Peyer's patch (tissue), 4 donors: Measurements from ENCODE around the gene SPRY4. TPM values are rescaled to one million over a fixed set of nuclear protein-coding genes. Genes with fewer than 3 reads are reported as not detected.

Experiments used
- DNase-seq, 3 donors: peaks; one replicate each; pipeline ENCODE4 v3.0.0-alpha.2; 2017 to 2019
- H3K27ac ChIP-seq, 4 donors: fragments of 200-600 bp; sonication (generic); one replicate each; pipeline ENCODE4 v1.5.1; 2016 to 2019
- H3K27me3 ChIP-seq, 2 donors: fragments of 200-600 bp; sonication (generic); one replicate each; pipeline ENCODE4 v1.5.1; 2019
- H3K36me3 ChIP-seq, 3 donors: fragments of 200-600 bp; sonication (generic); one replicate each; pipeline ENCODE4 v1.5.1; 2016 to 2019
- H3K4me1 ChIP-seq, 4 donors: fragments of 200-600 bp; sonication (generic); one replicate each; pipeline ENCODE4 v1.5.1; 2016 to 2019
- H3K4me3 ChIP-seq, 4 donors: fragments of 200-600 bp; sonication (generic); 1 replicate in 3 of 4; 2 replicates in 1 of 4; pipeline ENCODE4 v1.5.1; 2016 to 2019; ENCODE audit warnings: mild to moderate bottlenecking in 1 of 4
- H3K9me3 ChIP-seq, 4 donors: fragments of 200-600 bp; sonication (generic); one replicate each; pipeline ENCODE4 v1.5.1; 2016 to 2019; ENCODE audit warnings: mild to moderate bottlenecking in 1 of 4
- POLR2A ChIP-seq, 2 donors: fragments of 450-650 bp; IDR thresholded peaks; one replicate each; pipeline ENCODE4 v1.5.1; 2017; ENCODE audit warnings: antibody characterized with exemption in 2 of 2, mild to moderate bottlenecking in 2 of 2, moderate library complexity in 2 of 2
- total RNA-seq, 4 donors: library from RNA; depleted of rRNA; stranded (reverse); fragments of >200 nt; gene quantifications; one replicate each; pipeline ENCODE4 v1.1.0, GENCODE V29; 2016
- TF ChIP-seq, protein P1 (sequence below), 6 experiments: fragments of 450-650 bp in 4 of 6; fragments of 200-600 bp in 2 of 6; sonication (generic) in 1 of 6; IDR thresholded peaks; one replicate each; pipeline ENCODE4 v1.5.1; 2017 to 2019; ENCODE audit warnings: antibody characterized with exemption in 6 of 6, mild to moderate bottlenecking in 3 of 6, moderate library complexity in 1 of 6

Gene SPRY4
- total RNA-seq, 4 donors from 2014 or later: 17.5 to 43.3 (median 31.5) TPM

- no peak overlapping the region for H3K27ac ChIP-seq
- no peak for DNase-seq
- no peaks in the 10 kb centered on the region for H3K4me1 ChIP-seq
- no peaks in the 10 kb centered on the region for H3K9me3 ChIP-seq
- no peaks in the 10 kb centered on the region for H3K36me3 ChIP-seq
- no peak for TF ChIP-seq POLR2A (IDR thresholded peaks at IDR 0.05)
- TF ChIP-seq, protein P1, sequence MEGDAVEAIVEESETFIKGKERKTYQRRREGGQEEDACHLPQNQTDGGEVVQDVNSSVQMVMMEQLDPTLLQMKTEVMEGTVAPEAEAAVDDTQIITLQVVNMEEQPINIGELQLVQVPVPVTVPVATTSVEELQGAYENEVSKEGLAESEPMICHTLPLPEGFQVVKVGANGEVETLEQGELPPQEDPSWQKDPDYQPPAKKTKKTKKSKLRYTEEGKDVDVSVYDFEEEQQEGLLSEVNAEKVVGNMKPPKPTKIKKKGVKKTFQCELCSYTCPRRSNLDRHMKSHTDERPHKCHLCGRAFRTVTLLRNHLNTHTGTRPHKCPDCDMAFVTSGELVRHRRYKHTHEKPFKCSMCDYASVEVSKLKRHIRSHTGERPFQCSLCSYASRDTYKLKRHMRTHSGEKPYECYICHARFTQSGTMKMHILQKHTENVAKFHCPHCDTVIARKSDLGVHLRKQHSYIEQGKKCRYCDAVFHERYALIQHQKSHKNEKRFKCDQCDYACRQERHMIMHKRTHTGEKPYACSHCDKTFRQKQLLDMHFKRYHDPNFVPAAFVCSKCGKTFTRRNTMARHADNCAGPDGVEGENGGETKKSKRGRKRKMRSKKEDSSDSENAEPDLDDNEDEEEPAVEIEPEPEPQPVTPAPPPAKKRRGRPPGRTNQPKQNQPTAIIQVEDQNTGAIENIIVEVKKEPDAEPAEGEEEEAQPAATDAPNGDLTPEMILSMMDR (IDR thresholded peaks at IDR 0.05): no peak
- no peaks in the 10 kb centered on the region for H3K27me3 ChIP-seq
- no peak overlapping the region for H3K4me3 ChIP-seq
Measured at GRCh38 chr5:142295960-142296860, 28.6 kb downstream of the SPRY4 start.

DNA sequence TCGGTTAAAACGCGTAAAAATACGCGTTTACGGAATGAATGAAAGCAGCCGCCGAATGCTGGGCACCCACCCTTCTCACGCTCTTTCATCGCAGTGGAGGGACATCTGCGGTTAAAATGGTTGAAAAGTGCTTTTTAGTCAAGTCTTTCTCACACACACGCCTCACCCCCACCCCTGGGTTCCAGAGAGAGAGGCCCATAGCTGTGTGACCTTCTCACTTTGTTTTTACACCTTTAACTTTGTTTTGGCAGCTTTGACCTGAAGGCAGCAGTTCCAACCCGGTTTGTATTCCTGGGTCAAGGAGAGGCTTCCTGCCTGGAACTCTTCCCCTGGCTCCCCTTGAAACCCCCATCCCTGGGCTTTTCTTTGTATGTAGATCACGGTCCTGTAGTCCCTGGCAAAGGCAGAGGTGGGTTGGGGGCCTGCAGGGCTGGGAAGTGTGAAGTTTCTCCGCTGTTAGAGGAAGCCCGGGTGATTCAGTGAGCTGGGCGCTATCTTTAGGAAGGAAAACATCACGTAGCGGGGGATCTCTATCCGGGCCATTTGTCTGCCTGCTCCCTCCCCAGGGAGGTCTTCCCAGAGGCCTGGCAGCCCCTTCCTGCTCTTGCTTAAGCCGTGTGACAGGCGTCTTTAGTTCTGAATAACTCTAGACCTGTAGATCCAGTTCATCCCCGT lies 29.6 kb downstream of the SPRY4 start:
- H3K4me3 ChIP-seq: no peak overlapping the region
- no peak overlapping the region for H3K27ac ChIP-seq
- DNase-seq: no peak
- H3K36me3 ChIP-seq: no peaks in the 10 kb centered on the region
- H3K27me3 ChIP-seq: no peaks in the 10 kb centered on the region
- H3K4me1 ChIP-seq: no peaks in the 10 kb centered on the region
- no peak for TF ChIP-seq POLR2A (IDR thresholded peaks at IDR 0.05)
- TF ChIP-seq, protein P1 (IDR thresholded peaks at IDR 0.05): no peak
- H3K9me3 ChIP-seq: no peaks in the 10 kb centered on the region

GRCh38 chr5:142293486-142293885 lies 31.3 kb downstream of the SPRY4 start:
- Histone ChIP-seq H3K9me3 (no peaks in the 10 kb centered on the region), H3K4me3 (no peak overlapping the region), H3K4me1 (no peaks in the 10 kb centered on the region), H3K27me3 (no peaks in the 10 kb centered on the region), H3K27ac (no peak overlapping the region), H3K36me3 (no peaks in the 10 kb centered on the region)
- TF ChIP-seq, protein P1 (IDR thresholded peaks at IDR 0.05): no peak
- no peak for TF ChIP-seq POLR2A (IDR thresholded peaks at IDR 0.05)
- no peak for DNase-seq

GRCh38 chr5:142292808-142293207 lies 32.0 kb downstream of the SPRY4 start:
- no peaks in the 10 kb centered on the region for H3K36me3 ChIP-seq
- no peak for DNase-seq
- no peak overlapping the region for H3K27ac ChIP-seq
- no peaks in the 10 kb centered on the region for H3K9me3 ChIP-seq
- H3K27me3 ChIP-seq: no peaks in the 10 kb centered on the region
- no peak for TF ChIP-seq POLR2A (IDR thresholded peaks at IDR 0.05)
- TF ChIP-seq, protein P1 (IDR thresholded peaks at IDR 0.05): no peak
- H3K4me1 ChIP-seq: peaks cover 0 to 4% (median 0%) of the 10 kb centered on the region in 4 donors
- no peak overlapping the region for H3K4me3 ChIP-seq

- H3K27me3 ChIP-seq: no peaks in the 10 kb centered on the region
- no peak overlapping the region for H3K4me3 ChIP-seq
- no peaks in the 10 kb centered on the region for H3K36me3 ChIP-seq
- H3K27ac ChIP-seq: no peak overlapping the region
- TF ChIP-seq, protein P1 (IDR thresholded peaks at IDR 0.05): no peak
- no peak for TF ChIP-seq POLR2A (IDR thresholded peaks at IDR 0.05)
- DNase-seq: no peak
- no peaks in the 10 kb centered on the region for H3K9me3 ChIP-seq
- H3K4me1 ChIP-seq: peaks cover 0 to 10% (median 0%) of the 10 kb centered on the region in 4 donors
Measured at GRCh38 chr5:142292249-142292648, 32.6 kb downstream of the SPRY4 start.
